Prostate gland (tissue), 2 donors: ENCODE results near the gene USP34.

Experiments
- POLR2A ChIP-seq: fragments of 450-650 bp; IDR thresholded peaks from one replicate; pipeline ENCODE4 v1.6.1; 2016; ENCODE audit warnings: antibody characterized with exemption, mild to moderate bottlenecking
- POLR2AphosphoS5 ChIP-seq: sonication (generic); formaldehyde crosslinking; IDR thresholded peaks from one replicate; pipeline ENCODE4 v1.6.1; 2017; ENCODE audit warnings: antibody characterized with exemption
- TF ChIP-seq, protein P1 (sequence below), 4 experiments: fragments of 200-600 bp in 2 of 4; fragments of 450-650 bp in 2 of 4; sonication (generic) in 2 of 4; IDR thresholded peaks; 1 replicate in 3 of 4; 2 replicates in 1 of 4; pipeline ENCODE4 v1.5.1; 2016 to 2019; ENCODE audit warnings: antibody characterized with exemption in 4 of 4, mild to moderate bottlenecking in 2 of 4, moderate library complexity in 2 of 4

DNA sequence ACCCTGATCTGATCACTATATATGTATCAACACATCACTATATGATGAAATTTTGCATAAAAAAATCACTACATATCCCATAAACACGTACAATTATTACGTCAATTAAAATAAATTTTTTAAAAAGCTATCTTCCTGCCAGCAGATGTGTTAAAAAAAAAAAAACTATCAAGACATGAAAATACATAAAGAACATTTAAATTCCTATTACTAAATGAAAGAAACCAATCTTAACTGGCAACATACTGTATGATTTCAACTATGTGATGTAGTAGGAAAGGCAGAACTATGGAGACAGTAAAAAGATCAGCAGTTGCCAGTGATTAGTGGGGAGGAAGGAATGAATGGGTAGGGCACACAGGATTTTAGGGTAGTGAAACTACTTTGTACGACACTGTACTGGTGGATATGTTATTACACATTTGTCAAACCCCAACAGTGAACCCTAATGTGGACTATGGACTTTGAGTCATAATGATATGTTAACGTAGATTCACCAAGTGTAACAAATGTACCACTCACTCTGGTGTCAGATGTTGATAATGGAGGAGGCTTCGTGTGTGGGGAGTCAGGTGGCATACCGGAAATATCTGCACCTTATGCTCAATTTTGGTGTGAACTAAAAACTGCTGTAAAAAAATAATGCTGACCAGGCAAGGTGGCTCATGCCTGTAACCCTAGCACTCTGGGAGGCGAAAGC, 27.4 kb downstream of the USP34 start:
- TF ChIP-seq, protein P1, sequence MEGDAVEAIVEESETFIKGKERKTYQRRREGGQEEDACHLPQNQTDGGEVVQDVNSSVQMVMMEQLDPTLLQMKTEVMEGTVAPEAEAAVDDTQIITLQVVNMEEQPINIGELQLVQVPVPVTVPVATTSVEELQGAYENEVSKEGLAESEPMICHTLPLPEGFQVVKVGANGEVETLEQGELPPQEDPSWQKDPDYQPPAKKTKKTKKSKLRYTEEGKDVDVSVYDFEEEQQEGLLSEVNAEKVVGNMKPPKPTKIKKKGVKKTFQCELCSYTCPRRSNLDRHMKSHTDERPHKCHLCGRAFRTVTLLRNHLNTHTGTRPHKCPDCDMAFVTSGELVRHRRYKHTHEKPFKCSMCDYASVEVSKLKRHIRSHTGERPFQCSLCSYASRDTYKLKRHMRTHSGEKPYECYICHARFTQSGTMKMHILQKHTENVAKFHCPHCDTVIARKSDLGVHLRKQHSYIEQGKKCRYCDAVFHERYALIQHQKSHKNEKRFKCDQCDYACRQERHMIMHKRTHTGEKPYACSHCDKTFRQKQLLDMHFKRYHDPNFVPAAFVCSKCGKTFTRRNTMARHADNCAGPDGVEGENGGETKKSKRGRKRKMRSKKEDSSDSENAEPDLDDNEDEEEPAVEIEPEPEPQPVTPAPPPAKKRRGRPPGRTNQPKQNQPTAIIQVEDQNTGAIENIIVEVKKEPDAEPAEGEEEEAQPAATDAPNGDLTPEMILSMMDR (IDR thresholded peaks at IDR 0.05) = no peak
- TF ChIP-seq POLR2AphosphoS5 (no peak), POLR2A (no peak)
